K562 (cell line): ENCODE data around the gene WDR1. TPM values are rescaled to one million over a fixed set of nuclear protein-coding genes. Genes with fewer than 3 reads are reported as not detected.
A peak's percentile ranks its signal among the peaks of the same experiment; 100 is the strongest.

Source experiments
- ATAC-seq: fragments of 200-7000 bp; cut with Tn5 transposase; 3 replicates; pipeline ENCODE4 v1.9.1; 2020; ENCODE audit warnings: moderate library complexity
- BruUV-seq: library from RNA; stranded (reverse); fragments of 400-500 nt; replicated peaks from 2 replicates; lab custom pipeline; 2021; lab: Mats Ljungman, UMichigan
- CTCF ChIA-PET: fragments of 300-600 bp; formaldehyde crosslinking; extraction: SDS; loops from one replicate; lab custom pipeline; 2021; ENCODE audit warnings: low intra/inter-chr PET ratio; lab: Yijun Ruan, JAX
- POLR2A ChIA-PET: fragments of 300-600, 350-650 bp; sonication (Branson Sonifier 250); formaldehyde crosslinking; extraction: SDS; loops from one replicate; lab custom pipeline; 2021; ENCODE audit warnings: antibody characterized with exemption, inconsistent platforms; lab: Yijun Ruan, JAX
- DNase-seq, 4 experiments: peaks; one replicate each; pipeline versions ENCODE4 v3.0.0 to v3.0.0-alpha.2; 2011 to 2018; ENCODE audit warnings: low spot score in 3 of 4, mixed read lengths in 3 of 4; ENCODE audit errors: extremely low read depth in 1 of 4
- FAIRE-seq: peaks from 2 replicates; lab custom pipeline; 2011; peaks lifted over from hg19 to GRCh38; lab: Jason Lieb, UNC
- H2AFZ ChIP-seq: 2 replicates; pipeline ENCODE4 v1.6.0; 2011; ENCODE audit warnings: low read depth, low read length, control low read depth, inconsistent platforms
- H3K27ac ChIP-seq: fragments of 200-600 bp; 3 replicates; pipeline ENCODE4 v1.8.0; 2011; ENCODE audit warnings: low read depth, mild to moderate bottlenecking, control low read depth, inconsistent platforms, low read length, moderate library complexity, mixed read lengths; ENCODE audit errors: extremely low read depth
- H3K27me3 ChIP-seq, 2 experiments: fragments of 300-600 bp in 1 of 2; 2 replicates in 1 of 2; 3 replicates in 1 of 2; pipeline versions ENCODE4 v1.6.0 to v1.8.0; 2011; ENCODE audit warnings: inconsistent platforms in 2 of 2, low read length in 2 of 2, mild to moderate bottlenecking in 1 of 2, mixed read lengths in 1 of 2, moderate library complexity in 1 of 2; ENCODE audit not compliant: control insufficient read depth in 2 of 2, insufficient read depth in 2 of 2
- H3K36me3 ChIP-seq: fragments of 300-600 bp; 3 replicates; pipeline ENCODE4 v1.8.0; 2011; ENCODE audit warnings: mild to moderate bottlenecking, low read length, inconsistent platforms; ENCODE audit not compliant: control insufficient read depth, insufficient read depth
- H3K4me1 ChIP-seq, 2 experiments: fragments of 200-600 bp in 1 of 2; replicated peaks in 1 of 2; 2 replicates in 1 of 2; 3 replicates in 1 of 2; pipeline versions ENCODE4 v1.5.1 to v1.8.0; 2011; ENCODE audit warnings: inconsistent platforms in 2 of 2, low read length in 2 of 2, mild to moderate bottlenecking in 1 of 2, mixed read lengths in 1 of 2, moderate library complexity in 1 of 2; ENCODE audit not compliant: control insufficient read depth in 2 of 2, insufficient read depth in 2 of 2
- H3K4me2 ChIP-seq: 2 replicates; pipeline ENCODE4 v1.6.1; 2011; ENCODE audit warnings: low read length, control low read depth, inconsistent platforms, mixed read lengths; ENCODE audit not compliant: insufficient read depth
- H3K4me3 ChIP-seq: fragments of 200-600 bp; sonication (generic), shearing (Covaris generic); 2 replicates; pipeline ENCODE4 v1.5.1; 2016; ENCODE audit warnings: control low read depth, inconsistent platforms
- H3K79me2 ChIP-seq: fragments of 200-600 bp; 3 replicates; pipeline ENCODE4 v1.8.0; 2011; ENCODE audit warnings: low read length, inconsistent platforms; ENCODE audit not compliant: control insufficient read depth, insufficient read depth
- H3K9ac ChIP-seq, 2 experiments: 2 replicates each; pipeline versions ENCODE4 v1.6.0 to v1.6.1; 2011; ENCODE audit warnings: low read depth in 2 of 2, low read length in 2 of 2, control low read depth in 1 of 2, inconsistent platforms in 1 of 2, mild to moderate bottlenecking in 1 of 2, mixed read lengths in 1 of 2; ENCODE audit not compliant: insufficient read depth in 1 of 2
- H3K9me1 ChIP-seq: one replicate; pipeline ENCODE4 v1.6.0; 2011; ENCODE audit warnings: inconsistent platforms, mild to moderate bottlenecking, low read length, moderate library complexity; ENCODE audit not compliant: control insufficient read depth, insufficient read depth
- H3K9me3 ChIP-seq: replicated peaks from 2 replicates; pipeline ENCODE4 v1.5.1; 2011; ENCODE audit warnings: low read depth, low read length, inconsistent platforms; ENCODE audit not compliant: control insufficient read depth, insufficient read depth
- H4K20me1 ChIP-seq: replicated peaks from 2 replicates; pipeline ENCODE4 v1.6.1; 2011; ENCODE audit warnings: low read length, inconsistent platforms, mixed read lengths; ENCODE audit not compliant: control insufficient read depth, insufficient read depth
- FOS ChIP-seq: IDR thresholded peaks from 3 replicates; pipeline ENCODE4 v1.6.1; 2011; ENCODE audit not compliant: insufficient read length; ENCODE audit errors: extremely low read depth
- NONO ChIP-seq, 2 experiments: fragments of 200-400 bp in 1 of 2; fragments of 450-650 bp in 1 of 2; formaldehyde crosslinking in 1 of 2; IDR thresholded peaks; 2 replicates each; pipeline ENCODE4 v1.6.1; 2017; ENCODE audit warnings: low read depth in 2 of 2, mild to moderate bottlenecking in 2 of 2, moderate library complexity in 2 of 2, low read length in 1 of 2
- USF1 ChIP-seq: sonication (generic); formaldehyde crosslinking; IDR thresholded peaks from 2 replicates; pipeline ENCODE4 v1.9.0; 2022; ENCODE audit warnings: mild to moderate bottlenecking, missing genetic modification reagents
- WGBS: fragments of 100-300 bp; shearing (Covaris generic); methylation state at CpG from one replicate; pipeline ENCODE4 v1.1.6; 2016; ENCODE audit warnings: low coverage, mixed read lengths; ENCODE audit not compliant: insufficient coverage; ENCODE audit errors: missing lambda C conversion rate; 5-methylcytosine and 5-hydroxymethylcytosine counted together
- in situ Hi-C: fragments of 300-500 bp; cut with MboI; formaldehyde crosslinking; loops from 4 replicates; pipeline ENCODE4 v1.15.0; 2018; ENCODE audit warnings: inconsistent platforms, mixed read lengths
- intact Hi-C: fragments of 100-400 bp; cut with micrococcal nuclease; formaldehyde crosslinking; loops from 2 replicates; pipeline ENCODE4 v1.14.2; 2022
- polyA plus RNA-seq, 8 experiments: library from polyadenylated mRNA; depleted of rRNA in 4 of 8; stranded (reverse) in 5 of 8; unstranded in 3 of 8; fragments of >200 nt; fragmentation: Nextera tagmentation in 2 of 8; fragmentation: Illumina TruSeq in 1 of 8; extraction: Ambion mirVana in 2 of 8; extraction: Trizol in 1 of 8; gene quantifications; 2 replicates each; pipeline versions ENCODE4 v1.2.1 to v1.2.3, GENCODE V29; 2011 to 2014; ENCODE audit warnings: inconsistent platforms in 1 of 8, missing spikeins in 1 of 8
- total RNA-seq, 7 experiments: library from RNA; depleted of rRNA in 6 of 7; stranded (reverse); fragments of >200 nt in 6 of 7; fragmentation: Illumina TruSeq in 2 of 7; extraction: Trizol in 2 of 7; gene quantifications; 2 replicates each; pipeline versions ENCODE4 v1.2.1 to v1.2.3, GENCODE V29; 2011 to 2021; ENCODE audit warnings: low replicate concordance in 1 of 7
- TF ChIP-seq, protein P1 (sequence below): fragments of 450-650 bp; formaldehyde crosslinking; IDR thresholded peaks from 2 replicates; pipeline ENCODE4 v1.4.0; 2022; ENCODE audit warnings: missing genetic modification characterization
- TF ChIP-seq, protein P2 (sequence below): fragments of 250-450 bp; sonication (Bioruptor Pico); IDR thresholded peaks from 2 replicates; pipeline ENCODE4 v1.9.0; 2021; ENCODE audit warnings: mild to moderate bottlenecking, inconsistent platforms
- TF ChIP-seq, protein P3 (sequence below): sonication (generic); formaldehyde crosslinking; IDR thresholded peaks from 2 replicates; pipeline ENCODE4 v1.4.0; 2020; ENCODE audit warnings: mild to moderate bottlenecking, missing genetic modification reagents
- TF ChIP-seq, protein P4 (sequence below): sonication (generic); formaldehyde crosslinking; IDR thresholded peaks from 2 replicates; pipeline ENCODE4 v1.8.0; 2023; ENCODE audit warnings: mild to moderate bottlenecking, missing genetic modification reagents

Gene WDR1
- total and polyA plus RNA-seq, 9 of the 15 experiments (the other 6 are each of a cell fraction or from before 2014, with no cell fraction given): 16.1 to 213 (median 125) TPM

DNA sequence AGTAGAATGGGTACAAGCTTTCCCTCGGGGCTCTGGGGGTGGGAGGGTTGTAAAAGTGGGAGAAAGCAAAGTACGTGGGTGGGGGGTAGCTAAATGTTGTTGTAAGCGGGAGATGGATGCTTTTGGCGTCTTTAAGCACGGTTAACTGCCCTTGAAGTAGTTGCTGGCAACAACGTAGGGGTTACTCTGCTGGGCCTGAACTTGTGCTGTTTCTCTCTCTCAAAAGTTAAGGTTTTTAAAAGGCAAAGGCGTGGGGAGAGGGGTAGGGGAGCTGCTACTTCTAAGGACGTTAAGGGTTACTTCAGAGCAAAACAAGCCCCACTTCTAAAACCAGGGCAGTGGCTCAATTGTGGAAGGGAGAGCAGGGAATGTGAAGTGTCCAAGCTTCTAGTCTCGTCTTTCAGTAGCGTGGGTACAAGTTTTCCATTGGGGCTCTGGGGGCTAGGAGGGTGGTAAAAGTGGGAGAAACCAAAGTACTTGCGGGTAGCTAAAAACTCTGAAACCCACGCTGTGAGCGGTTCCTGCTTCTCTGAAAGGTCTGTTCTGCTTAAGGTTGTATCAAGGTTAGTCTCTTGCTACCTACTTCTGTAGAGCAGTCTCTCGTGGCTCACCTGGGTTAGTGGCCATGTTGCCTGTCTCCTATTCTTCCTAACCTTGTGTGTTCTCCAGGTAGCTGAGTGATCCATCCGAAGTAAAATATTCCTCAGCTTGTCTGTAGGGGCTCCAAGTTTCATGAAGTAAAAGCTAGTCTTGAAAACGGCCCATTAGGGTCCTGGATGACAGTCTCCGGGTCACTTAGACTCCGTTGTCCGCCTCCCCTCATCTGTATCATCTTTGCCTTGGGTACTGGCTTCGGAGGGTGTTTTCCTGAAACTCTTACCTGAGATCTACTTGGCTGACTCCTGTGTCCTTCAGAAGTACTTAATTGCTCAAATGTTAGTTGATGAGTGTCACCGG, 1.7 kb upstream of the WDR1 start:
- peak overlapping the region; percentile 63 for H3K4me3 ChIP-seq
- FAIRE-seq (peak; percentile 35), ATAC-seq (no peak), DNase-seq (peak in 1 of 4 experiments; percentile 20)
- peaks cover 25% of the 10 kb centered on the region for H3K36me3 ChIP-seq
- no TSS peak for BruUV-seq
- CTCF ChIA-PET: interaction anchor here (0.6 to 1.1 kb wide), 2 partner anchors 40 to 398 kb away, joined by 3 to 4 read pairs; no protein-coding TSS in a partner anchor
- in situ Hi-C loops (no loop called here), intact Hi-C loops (no loop called here)
- POLR2A ChIA-PET: interaction anchor here (0.6 to 7.3 kb wide), 68 partner anchors 8 to 807 kb away, joined by 3 to 216 read pairs (median 5); partner anchors contain the start of gene ZNF518B
- peak overlapping the region; percentile 94 to 98; a peak in 3 of 4 replicates for H3K9ac ChIP-seq
- peak overlapping the region; percentile 89 for H3K27ac ChIP-seq
- H3K9me1 ChIP-seq: no peaks in the 10 kb centered on the region
- whole genome bisulfite sequencing: 64% methylated on average over 20 of the region's 21 CpGs
- H4K20me1 ChIP-seq: peaks cover 19% of the 10 kb centered on the region
- H3K27me3 ChIP-seq: no peaks in the 10 kb centered on the region
- H3K4me2 ChIP-seq: peak overlapping the region; percentile 86
- no peak overlapping the region for H2AFZ ChIP-seq
- no peaks in the 10 kb centered on the region for H3K9me3 ChIP-seq
- peaks cover 17 to 32% of the 10 kb centered on the region in 2 experiments for H3K4me1 ChIP-seq
- peaks cover 41% of the 10 kb centered on the region for H3K79me2 ChIP-seq
- TF ChIP-seq, protein P1, sequence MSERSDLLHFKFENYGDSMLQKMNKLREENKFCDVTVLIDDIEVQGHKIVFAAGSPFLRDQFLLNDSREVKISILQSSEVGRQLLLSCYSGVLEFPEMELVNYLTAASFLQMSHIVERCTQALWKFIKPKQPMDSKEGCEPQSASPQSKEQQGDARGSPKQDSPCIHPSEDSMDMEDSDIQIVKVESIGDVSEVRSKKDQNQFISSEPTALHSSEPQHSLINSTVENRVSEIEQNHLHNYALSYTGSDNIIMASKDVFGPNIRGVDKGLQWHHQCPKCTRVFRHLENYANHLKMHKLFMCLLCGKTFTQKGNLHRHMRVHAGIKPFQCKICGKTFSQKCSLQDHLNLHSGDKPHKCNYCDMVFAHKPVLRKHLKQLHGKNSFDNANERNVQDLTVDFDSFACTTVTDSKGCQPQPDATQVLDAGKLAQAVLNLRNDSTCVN (CRISPR knock-in tag): no peak
- TF ChIP-seq, protein P2, sequence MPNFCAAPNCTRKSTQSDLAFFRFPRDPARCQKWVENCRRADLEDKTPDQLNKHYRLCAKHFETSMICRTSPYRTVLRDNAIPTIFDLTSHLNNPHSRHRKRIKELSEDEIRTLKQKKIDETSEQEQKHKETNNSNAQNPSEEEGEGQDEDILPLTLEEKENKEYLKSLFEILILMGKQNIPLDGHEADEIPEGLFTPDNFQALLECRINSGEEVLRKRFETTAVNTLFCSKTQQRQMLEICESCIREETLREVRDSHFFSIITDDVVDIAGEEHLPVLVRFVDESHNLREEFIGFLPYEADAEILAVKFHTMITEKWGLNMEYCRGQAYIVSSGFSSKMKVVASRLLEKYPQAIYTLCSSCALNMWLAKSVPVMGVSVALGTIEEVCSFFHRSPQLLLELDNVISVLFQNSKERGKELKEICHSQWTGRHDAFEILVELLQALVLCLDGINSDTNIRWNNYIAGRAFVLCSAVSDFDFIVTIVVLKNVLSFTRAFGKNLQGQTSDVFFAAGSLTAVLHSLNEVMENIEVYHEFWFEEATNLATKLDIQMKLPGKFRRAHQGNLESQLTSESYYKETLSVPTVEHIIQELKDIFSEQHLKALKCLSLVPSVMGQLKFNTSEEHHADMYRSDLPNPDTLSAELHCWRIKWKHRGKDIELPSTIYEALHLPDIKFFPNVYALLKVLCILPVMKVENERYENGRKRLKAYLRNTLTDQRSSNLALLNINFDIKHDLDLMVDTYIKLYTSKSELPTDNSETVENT: no peak
- TF ChIP-seq FOS (no peak), NONO (IDR thresholded peaks at IDR 0.05; ENCODE audit: low read depth in 2 of 2, low read length in 1 of 2) (peak; percentile 7 to 27; a peak in 1 of 4 replicates), USF1 (CRISPR knock-in tag) (no peak)
- TF ChIP-seq, protein P3, sequence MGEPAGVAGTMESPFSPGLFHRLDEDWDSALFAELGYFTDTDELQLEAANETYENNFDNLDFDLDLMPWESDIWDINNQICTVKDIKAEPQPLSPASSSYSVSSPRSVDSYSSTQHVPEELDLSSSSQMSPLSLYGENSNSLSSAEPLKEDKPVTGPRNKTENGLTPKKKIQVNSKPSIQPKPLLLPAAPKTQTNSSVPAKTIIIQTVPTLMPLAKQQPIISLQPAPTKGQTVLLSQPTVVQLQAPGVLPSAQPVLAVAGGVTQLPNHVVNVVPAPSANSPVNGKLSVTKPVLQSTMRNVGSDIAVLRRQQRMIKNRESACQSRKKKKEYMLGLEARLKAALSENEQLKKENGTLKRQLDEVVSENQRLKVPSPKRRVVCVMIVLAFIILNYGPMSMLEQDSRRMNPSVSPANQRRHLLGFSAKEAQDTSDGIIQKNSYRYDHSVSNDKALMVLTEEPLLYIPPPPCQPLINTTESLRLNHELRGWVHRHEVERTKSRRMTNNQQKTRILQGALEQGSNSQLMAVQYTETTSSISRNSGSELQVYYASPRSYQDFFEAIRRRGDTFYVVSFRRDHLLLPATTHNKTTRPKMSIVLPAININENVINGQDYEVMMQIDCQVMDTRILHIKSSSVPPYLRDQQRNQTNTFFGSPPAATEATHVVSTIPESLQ (CRISPR knock-in tag): no peak
- TF ChIP-seq, protein P4, sequence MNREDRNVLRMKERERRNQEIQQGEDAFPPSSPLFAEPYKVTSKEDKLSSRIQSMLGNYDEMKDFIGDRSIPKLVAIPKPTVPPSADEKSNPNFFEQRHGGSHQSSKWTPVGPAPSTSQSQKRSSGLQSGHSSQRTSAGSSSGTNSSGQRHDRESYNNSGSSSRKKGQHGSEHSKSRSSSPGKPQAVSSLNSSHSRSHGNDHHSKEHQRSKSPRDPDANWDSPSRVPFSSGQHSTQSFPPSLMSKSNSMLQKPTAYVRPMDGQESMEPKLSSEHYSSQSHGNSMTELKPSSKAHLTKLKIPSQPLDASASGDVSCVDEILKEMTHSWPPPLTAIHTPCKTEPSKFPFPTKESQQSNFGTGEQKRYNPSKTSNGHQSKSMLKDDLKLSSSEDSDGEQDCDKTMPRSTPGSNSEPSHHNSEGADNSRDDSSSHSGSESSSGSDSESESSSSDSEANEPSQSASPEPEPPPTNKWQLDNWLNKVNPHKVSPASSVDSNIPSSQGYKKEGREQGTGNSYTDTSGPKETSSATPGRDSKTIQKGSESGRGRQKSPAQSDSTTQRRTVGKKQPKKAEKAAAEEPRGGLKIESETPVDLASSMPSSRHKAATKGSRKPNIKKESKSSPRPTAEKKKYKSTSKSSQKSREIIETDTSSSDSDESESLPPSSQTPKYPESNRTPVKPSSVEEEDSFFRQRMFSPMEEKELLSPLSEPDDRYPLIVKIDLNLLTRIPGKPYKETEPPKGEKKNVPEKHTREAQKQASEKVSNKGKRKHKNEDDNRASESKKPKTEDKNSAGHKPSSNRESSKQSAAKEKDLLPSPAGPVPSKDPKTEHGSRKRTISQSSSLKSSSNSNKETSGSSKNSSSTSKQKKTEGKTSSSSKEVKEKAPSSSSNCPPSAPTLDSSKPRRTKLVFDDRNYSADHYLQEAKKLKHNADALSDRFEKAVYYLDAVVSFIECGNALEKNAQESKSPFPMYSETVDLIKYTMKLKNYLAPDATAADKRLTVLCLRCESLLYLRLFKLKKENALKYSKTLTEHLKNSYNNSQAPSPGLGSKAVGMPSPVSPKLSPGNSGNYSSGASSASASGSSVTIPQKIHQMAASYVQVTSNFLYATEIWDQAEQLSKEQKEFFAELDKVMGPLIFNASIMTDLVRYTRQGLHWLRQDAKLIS: peak; percentile 84; the same call in 1 of the 2 replicates
